Loucy (cell line): ENCODE measurements around the gene LEPR.
A peak's percentile ranks its signal among the peaks of the same experiment; 100 is the strongest.

ENCODE experiments used
- H2AFZ ChIP-seq: fragments of 200-600 bp; sonication (generic); 2 replicates; pipeline ENCODE4 v1.6.0; 2016; ENCODE audit warnings: antibody characterized with exemption, mild to moderate bottlenecking, low read length, moderate library complexity
- H3F3A ChIP-seq: fragments of 200-600 bp; 2 replicates; pipeline ENCODE4 v1.6.0; 2016; ENCODE audit warnings: antibody characterized with exemption, low read depth, mild to moderate bottlenecking
- H3K27me3 ChIP-seq: fragments of 200-600 bp; sonication (generic); 2 replicates; pipeline ENCODE4 v1.6.1; 2014; ENCODE audit warnings: low read length, mild to moderate bottlenecking; ENCODE audit not compliant: insufficient read depth, poor library complexity, severe bottlenecking
- H3K36me3 ChIP-seq: fragments of 200-600 bp; sonication (generic); 2 replicates; pipeline ENCODE4 v1.6.1; 2016; ENCODE audit warnings: low read length; ENCODE audit not compliant: insufficient read depth
- H3K4me1 ChIP-seq: fragments of 200-600 bp; sonication (generic); 2 replicates; pipeline ENCODE4 v1.5.1; 2014; ENCODE audit warnings: low read length, mild to moderate bottlenecking; ENCODE audit not compliant: insufficient read depth, poor library complexity, severe bottlenecking
- H3K4me2 ChIP-seq: fragments of 200-600 bp; sonication (generic); 2 replicates; pipeline ENCODE4 v1.6.0; 2014; ENCODE audit warnings: antibody characterized with exemption, low read length, low read depth, mild to moderate bottlenecking; ENCODE audit not compliant: poor library complexity, severe bottlenecking
- H3K4me3 ChIP-seq: fragments of 200-600 bp; sonication (generic); 2 replicates; pipeline ENCODE4 v1.5.1; 2014; ENCODE audit warnings: low read length, mild to moderate bottlenecking, mixed read lengths; ENCODE audit not compliant: poor library complexity, severe bottlenecking
- H3K79me2 ChIP-seq: fragments of 200-600 bp; sonication (generic); 2 replicates; pipeline ENCODE4 v1.6.1; 2014; ENCODE audit warnings: low read length; ENCODE audit not compliant: insufficient read depth
- H3K9ac ChIP-seq: fragments of 200-600 bp; sonication (generic); 2 replicates; pipeline ENCODE4 v1.6.0; 2014; ENCODE audit warnings: mild to moderate bottlenecking, low read depth, low read length, moderate library complexity; ENCODE audit not compliant: poor library complexity, severe bottlenecking
- H3K9me2 ChIP-seq: fragments of 200-600 bp; sonication (generic); replicated peaks from 2 replicates; pipeline ENCODE4 v1.6.1; 2016; ENCODE audit warnings: low read depth, low read length, mixed read lengths
- H3K9me3 ChIP-seq: fragments of 200-600 bp; sonication (generic); 2 replicates; pipeline ENCODE4 v1.6.1; 2014; ENCODE audit warnings: mild to moderate bottlenecking, antibody characterized with exemption, low read length, low read depth; ENCODE audit not compliant: insufficient read depth
- H4K20me1 ChIP-seq: fragments of 200-600 bp; sonication (generic); 2 replicates; pipeline ENCODE4 v1.6.0; 2014; ENCODE audit warnings: antibody characterized with exemption, low read length, mild to moderate bottlenecking; ENCODE audit not compliant: insufficient read depth, poor library complexity, severe bottlenecking
- CTCF ChIP-seq: fragments of 200-600 bp; sonication (generic); conservative IDR thresholded peaks from 2 replicates; pipeline ENCODE4 v1.5.1; 2014; ENCODE audit warnings: mild to moderate bottlenecking, antibody characterized with exemption, low read length
- EZH2phosphoT487 ChIP-seq: fragments of 200-600 bp; IDR thresholded peaks from 2 replicates; pipeline ENCODE4 v1.6.1; 2018; ENCODE audit warnings: antibody characterized with exemption, mild to moderate bottlenecking, moderate library complexity, borderline replicate concordance

LEPR gene

GRCh38 chr1:65424573-65424889, 4.1 kb downstream of the LEPR start:
- Histone ChIP-seq H4K20me1 (peaks cover 17% of the 10 kb centered on the region), H3F3A (no peaks in the 10 kb centered on the region), H2AFZ (no peak overlapping the region), H3K9me2 (no peaks in the 10 kb centered on the region), H3K9ac (peak overlapping the region; percentile 0), H3K27me3 (no peaks in the 10 kb centered on the region), H3K4me3 (peak overlapping the region; percentile 8), H3K4me2 (peak overlapping the region; percentile 95), H3K4me1 (peaks cover 60% of the 10 kb centered on the region), H3K36me3 (peaks cover 12% of the 10 kb centered on the region; the same call in 1 of the 2 replicates), H3K9me3 (no peaks in the 10 kb centered on the region), H3K79me2 (peaks cover 51% of the 10 kb centered on the region)
- TF ChIP-seq CTCF (no peak), EZH2phosphoT487 (no peak)

GRCh38 chr1:65425006-65425405, 4.5 kb downstream of the LEPR start:
- Histone ChIP-seq H3K79me2 (peaks cover 51% of the 10 kb centered on the region), H3K4me2 (peak overlapping the region; percentile 95), H2AFZ (no peak overlapping the region), H3K4me1 (peaks cover 60% of the 10 kb centered on the region), H3K9me2 (no peaks in the 10 kb centered on the region), H4K20me1 (peaks cover 17% of the 10 kb centered on the region), H3K27me3 (no peaks in the 10 kb centered on the region), H3F3A (no peaks in the 10 kb centered on the region), H3K9me3 (no peaks in the 10 kb centered on the region), H3K4me3 (no peak overlapping the region), H3K9ac (no peak overlapping the region), H3K36me3 (peaks cover 16% of the 10 kb centered on the region; the same call in 1 of the 2 replicates)
- TF ChIP-seq CTCF (no peak), EZH2phosphoT487 (no peak)

GRCh38 chr1:65425697-65426096, 5.2 kb downstream of the LEPR start:
- Histone ChIP-seq H3F3A (no peaks in the 10 kb centered on the region), H3K79me2 (peaks cover 51% of the 10 kb centered on the region), H3K36me3 (peaks cover 23% of the 10 kb centered on the region; the same call in 1 of the 2 replicates), H3K4me2 (peak overlapping the region; percentile 11), H3K4me3 (no peak overlapping the region), H3K9me2 (no peaks in the 10 kb centered on the region), H3K9me3 (no peaks in the 10 kb centered on the region), H3K4me1 (peaks cover 63% of the 10 kb centered on the region), H4K20me1 (peaks cover 20% of the 10 kb centered on the region), H3K9ac (no peak overlapping the region), H3K27me3 (no peaks in the 10 kb centered on the region), H2AFZ (no peak overlapping the region)
- no peak for TF ChIP-seq CTCF
- no peak for TF ChIP-seq EZH2phosphoT487
